Measurements from ENCODE around the gene EIF1B. TPM values are rescaled to one million over a fixed set of nuclear protein-coding genes. Genes with fewer than 3 reads are reported as not detected.

EIF1B gene
- total RNA-seq, 1 donor from 2014 or later, result 68.8 TPM

DNA sequence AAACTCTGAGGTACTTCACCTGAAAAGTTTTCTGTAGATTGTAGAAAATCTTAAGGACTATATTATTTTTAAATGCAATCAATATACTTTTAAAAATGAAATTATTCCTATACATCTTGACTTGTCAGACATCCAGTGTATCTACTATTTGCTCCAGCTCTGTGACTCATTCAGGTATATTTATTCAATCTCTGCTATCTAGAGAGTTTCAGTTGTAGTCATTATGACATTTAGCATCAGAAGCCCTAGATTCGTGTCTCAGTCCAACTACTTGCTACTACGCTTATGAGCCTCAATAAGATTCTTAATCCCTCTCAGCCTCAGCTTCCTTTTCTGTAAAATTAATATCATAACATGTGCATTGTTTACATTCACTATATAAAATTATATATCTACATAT is 22.3 kb upstream of the EIF1B start:
- Mint-ChIP-seq H3K27ac (ENCODE audit: unreplicated experiment) (no peak overlapping the region), H3K9me3 (ENCODE audit: unreplicated experiment) (no peaks in the 10 kb centered on the region), H3K27me3 (ENCODE audit: unreplicated experiment) (peaks cover 3% of the 10 kb centered on the region), H3K36me3 (ENCODE audit: low read depth, unreplicated experiment) (peaks cover 3% of the 10 kb centered on the region), H3K4me3 (ENCODE audit: unreplicated experiment) (no peak overlapping the region), H3K4me1 (ENCODE audit: unreplicated experiment) (no peaks in the 10 kb centered on the region)
- TF ChIP-seq, protein P1, sequence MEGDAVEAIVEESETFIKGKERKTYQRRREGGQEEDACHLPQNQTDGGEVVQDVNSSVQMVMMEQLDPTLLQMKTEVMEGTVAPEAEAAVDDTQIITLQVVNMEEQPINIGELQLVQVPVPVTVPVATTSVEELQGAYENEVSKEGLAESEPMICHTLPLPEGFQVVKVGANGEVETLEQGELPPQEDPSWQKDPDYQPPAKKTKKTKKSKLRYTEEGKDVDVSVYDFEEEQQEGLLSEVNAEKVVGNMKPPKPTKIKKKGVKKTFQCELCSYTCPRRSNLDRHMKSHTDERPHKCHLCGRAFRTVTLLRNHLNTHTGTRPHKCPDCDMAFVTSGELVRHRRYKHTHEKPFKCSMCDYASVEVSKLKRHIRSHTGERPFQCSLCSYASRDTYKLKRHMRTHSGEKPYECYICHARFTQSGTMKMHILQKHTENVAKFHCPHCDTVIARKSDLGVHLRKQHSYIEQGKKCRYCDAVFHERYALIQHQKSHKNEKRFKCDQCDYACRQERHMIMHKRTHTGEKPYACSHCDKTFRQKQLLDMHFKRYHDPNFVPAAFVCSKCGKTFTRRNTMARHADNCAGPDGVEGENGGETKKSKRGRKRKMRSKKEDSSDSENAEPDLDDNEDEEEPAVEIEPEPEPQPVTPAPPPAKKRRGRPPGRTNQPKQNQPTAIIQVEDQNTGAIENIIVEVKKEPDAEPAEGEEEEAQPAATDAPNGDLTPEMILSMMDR (IDR thresholded peaks at IDR 0.05; ENCODE audit: unreplicated experiment), result no peak
- DNase-seq (ENCODE audit: low spot score), result no peak

DNA sequence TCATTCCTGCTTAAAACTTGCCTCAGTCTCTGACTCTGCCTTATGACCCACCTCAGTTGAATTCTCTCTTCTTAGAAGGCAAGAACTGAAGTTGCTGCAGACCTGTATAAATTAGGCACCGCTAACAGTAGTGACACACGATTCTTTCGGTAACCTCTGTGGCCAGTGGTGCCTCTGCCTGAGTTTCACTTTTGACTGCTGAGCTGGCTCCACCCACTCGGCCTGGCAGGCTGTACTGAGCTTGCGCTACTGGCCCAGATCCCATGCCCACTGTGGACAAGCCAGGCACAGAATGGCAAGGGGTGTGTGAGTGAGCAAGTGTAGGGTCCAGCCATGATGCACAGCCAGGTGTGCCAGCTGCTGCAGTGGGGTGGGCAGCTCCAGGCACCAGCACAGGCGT is 19.1 kb upstream of the EIF1B start:
- H3K27me3 Mint-ChIP-seq (ENCODE audit: unreplicated experiment), result peaks cover 5% of the 10 kb centered on the region
- H3K4me1 Mint-ChIP-seq (ENCODE audit: unreplicated experiment), result no peaks in the 10 kb centered on the region
- H3K27ac Mint-ChIP-seq (ENCODE audit: unreplicated experiment), result no peak overlapping the region
- TF ChIP-seq, protein P1 (IDR thresholded peaks at IDR 0.05; ENCODE audit: unreplicated experiment), result no peak
- no peak overlapping the region for H3K4me3 Mint-ChIP-seq (ENCODE audit: unreplicated experiment)
- no peaks in the 10 kb centered on the region for H3K9me3 Mint-ChIP-seq (ENCODE audit: unreplicated experiment)
- peaks cover 3% of the 10 kb centered on the region for H3K36me3 Mint-ChIP-seq (ENCODE audit: low read depth, unreplicated experiment)
- no peak for DNase-seq (ENCODE audit: low spot score)

DNA sequence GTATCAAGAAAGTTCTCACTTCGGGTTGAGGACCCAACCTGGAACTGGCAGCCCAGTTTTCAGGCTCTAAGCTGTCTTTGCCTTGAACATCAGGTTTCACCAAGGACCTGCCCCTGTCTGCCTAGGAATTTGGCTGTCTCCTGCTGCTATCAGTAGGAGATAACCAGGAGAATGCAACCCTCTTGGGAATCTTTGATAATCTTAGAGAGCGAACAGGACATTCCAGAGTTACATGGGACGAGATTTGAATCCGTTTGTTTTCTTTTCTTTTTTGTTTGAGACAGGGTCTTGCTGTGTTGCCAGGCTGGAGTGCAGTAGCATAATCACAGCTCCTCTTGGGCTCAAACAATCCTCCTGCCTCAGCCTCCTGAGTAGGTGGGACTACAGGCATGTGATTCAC is 18.0 kb upstream of the EIF1B start:
- no peak overlapping the region for H3K27ac Mint-ChIP-seq (ENCODE audit: unreplicated experiment)
- TF ChIP-seq, protein P1 (IDR thresholded peaks at IDR 0.05; ENCODE audit: unreplicated experiment), result no peak
- no peaks in the 10 kb centered on the region for H3K9me3 Mint-ChIP-seq (ENCODE audit: unreplicated experiment)
- peaks cover 3% of the 10 kb centered on the region for H3K36me3 Mint-ChIP-seq (ENCODE audit: low read depth, unreplicated experiment)
- H3K4me3 Mint-ChIP-seq (ENCODE audit: unreplicated experiment), result no peak overlapping the region
- H3K27me3 Mint-ChIP-seq (ENCODE audit: unreplicated experiment), result peaks cover 5% of the 10 kb centered on the region
- H3K4me1 Mint-ChIP-seq (ENCODE audit: unreplicated experiment), result no peaks in the 10 kb centered on the region
- DNase-seq (ENCODE audit: low spot score), result no peak

DNA sequence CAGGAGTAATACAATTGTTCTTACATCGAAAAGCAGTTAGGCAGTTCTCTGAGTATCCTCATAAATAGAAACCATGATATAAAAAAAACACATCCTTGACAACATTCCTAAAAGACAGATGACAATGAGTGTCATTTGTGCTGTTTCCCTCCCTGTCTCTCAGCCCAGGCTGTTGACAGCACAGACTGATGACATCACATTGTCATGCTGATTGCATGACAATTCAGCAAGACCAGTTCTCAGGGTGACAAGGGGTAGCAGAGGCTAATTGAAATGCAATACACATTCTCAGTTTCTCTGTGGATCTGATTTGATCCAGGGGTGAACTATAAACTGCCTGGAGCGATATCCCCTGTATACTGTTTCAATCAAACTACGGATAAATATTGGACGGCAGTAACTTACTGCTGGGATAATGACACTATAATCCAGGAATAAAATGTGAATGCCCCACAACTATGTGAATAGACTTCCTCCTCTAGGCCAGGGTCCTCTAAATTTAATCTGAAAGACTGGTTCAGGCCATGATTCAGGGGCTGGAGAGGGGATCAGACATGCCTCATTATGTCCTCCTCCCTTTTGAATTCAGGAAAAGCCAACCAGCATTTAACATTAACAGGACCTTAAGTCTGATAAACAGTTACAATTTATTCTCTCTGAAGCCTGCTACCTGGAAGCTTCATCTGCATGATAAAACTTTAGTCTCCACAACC is 16.7 kb upstream of the EIF1B start:
- no peak for DNase-seq (ENCODE audit: low spot score)
- Mint-ChIP-seq H3K9me3 (ENCODE audit: unreplicated experiment) (no peaks in the 10 kb centered on the region), H3K27me3 (ENCODE audit: unreplicated experiment) (peaks cover 5% of the 10 kb centered on the region), H3K4me1 (ENCODE audit: unreplicated experiment) (no peaks in the 10 kb centered on the region), H3K36me3 (ENCODE audit: low read depth, unreplicated experiment) (peaks cover 3% of the 10 kb centered on the region), H3K27ac (ENCODE audit: unreplicated experiment) (no peak overlapping the region), H3K4me3 (ENCODE audit: unreplicated experiment) (no peak overlapping the region)
- TF ChIP-seq, protein P1 (IDR thresholded peaks at IDR 0.05; ENCODE audit: unreplicated experiment), result no peak

DNA sequence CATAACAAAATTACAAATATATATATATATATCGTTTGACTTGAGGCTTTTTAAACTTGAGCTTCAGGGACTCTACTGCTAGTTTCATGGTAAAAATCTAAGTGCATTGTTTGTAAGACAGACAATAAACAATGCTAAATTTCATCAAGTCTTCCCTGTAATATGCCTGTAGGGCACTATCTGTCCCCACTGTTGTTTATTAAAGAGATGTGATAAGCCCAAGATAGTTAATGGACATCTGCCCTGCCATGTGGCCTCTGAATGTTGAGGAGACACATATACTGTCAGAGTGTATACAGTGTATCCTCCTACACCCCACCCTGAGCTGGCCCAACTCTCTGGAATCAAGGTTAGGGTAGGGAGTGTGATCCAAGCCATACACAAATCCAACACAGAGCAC is 15.1 kb upstream of the EIF1B start:
- TF ChIP-seq, protein P1 (IDR thresholded peaks at IDR 0.05; ENCODE audit: unreplicated experiment), result no peak
- H3K4me1 Mint-ChIP-seq (ENCODE audit: unreplicated experiment), result no peaks in the 10 kb centered on the region
- no peak for DNase-seq (ENCODE audit: low spot score)
- H3K27me3 Mint-ChIP-seq (ENCODE audit: unreplicated experiment), result peaks cover 5% of the 10 kb centered on the region
- H3K9me3 Mint-ChIP-seq (ENCODE audit: unreplicated experiment), result no peaks in the 10 kb centered on the region
- no peak overlapping the region for H3K4me3 Mint-ChIP-seq (ENCODE audit: unreplicated experiment)
- no peak overlapping the region for H3K27ac Mint-ChIP-seq (ENCODE audit: unreplicated experiment)
- peaks cover 3% of the 10 kb centered on the region for H3K36me3 Mint-ChIP-seq (ENCODE audit: low read depth, unreplicated experiment)
